Neural cell (in vitro differentiated cells): Measurements from ENCODE around the gene S100A12. TPM values are rescaled to one million over a fixed set of nuclear protein-coding genes. Genes with fewer than 3 reads are reported as not detected.

Experiments
- H2AFZ ChIP-seq: fragments of 200-600, 300-800 bp; sonication (generic), shearing (Covaris generic); 2 replicates; pipeline ENCODE4 v1.6.0; 2014; ENCODE audit warnings: low read depth, mild to moderate bottlenecking, antibody characterized with exemption, low read length, moderate library complexity
- H3F3A ChIP-seq: fragments of 200-600 bp; shearing (Covaris generic); 2 replicates; pipeline ENCODE4 v1.6.1; 2016; ENCODE audit warnings: mild to moderate bottlenecking, moderate library complexity, mixed read lengths, antibody characterized with exemption, low read length; ENCODE audit not compliant: insufficient read depth, poor library complexity, severe bottlenecking
- H3K27ac ChIP-seq: fragments of 200-600, 300-800 bp; sonication (generic), shearing (Covaris generic); 2 replicates; pipeline ENCODE4 v1.5.1; 2014; ENCODE audit warnings: mild to moderate bottlenecking, low read length, moderate library complexity
- H3K27me3 ChIP-seq: fragments of 300-800, 200-600 bp; sonication (generic), shearing (Covaris generic); 2 replicates; pipeline ENCODE4 v1.6.0; 2014; ENCODE audit warnings: mild to moderate bottlenecking, low read depth, low read length, moderate library complexity; ENCODE audit not compliant: insufficient read depth
- H3K36me3 ChIP-seq: fragments of 300-800, 200-600 bp; sonication (generic), shearing (Covaris generic); 2 replicates; pipeline ENCODE4 v1.5.1; 2014; ENCODE audit warnings: mild to moderate bottlenecking, antibody characterized with exemption, low read length, moderate library complexity; ENCODE audit not compliant: insufficient read depth
- H3K4me2 ChIP-seq: fragments of 300-800, 200-600 bp; sonication (generic), shearing (Covaris generic); 2 replicates; pipeline ENCODE4 v1.6.0; 2014; ENCODE audit warnings: mild to moderate bottlenecking, low read length
- H3K4me3 ChIP-seq: fragments of 300-800, 200-600 bp; sonication (generic), shearing (Covaris generic); 2 replicates; pipeline ENCODE4 v1.5.1; 2014; ENCODE audit warnings: mild to moderate bottlenecking, low read length, moderate library complexity
- H3K79me2 ChIP-seq: fragments of 200-600 bp; shearing (Covaris generic); replicated peaks from 2 replicates; pipeline ENCODE4 v1.6.0; 2014; ENCODE audit warnings: mild to moderate bottlenecking, low read length, moderate library complexity; ENCODE audit not compliant: insufficient read depth
- H3K9ac ChIP-seq: fragments of 300-800, 200-600 bp; sonication (generic), shearing (Covaris generic); 2 replicates; pipeline ENCODE4 v1.6.1; 2016; ENCODE audit warnings: mild to moderate bottlenecking, low read length, mixed read lengths
- H3K9me2 ChIP-seq: fragments of 200-600 bp; shearing (Covaris generic); 2 replicates; pipeline ENCODE4 v1.6.1; 2016; ENCODE audit warnings: mild to moderate bottlenecking, low read length, mixed read lengths; ENCODE audit not compliant: insufficient read depth
- H3K9me3 ChIP-seq: fragments of 200-600, 300-800 bp; sonication (generic), shearing (Covaris generic); 2 replicates; pipeline ENCODE4 v1.6.1; 2016; ENCODE audit warnings: mild to moderate bottlenecking, mixed run types, low read length, moderate library complexity, mixed read lengths
- H4K20me1 ChIP-seq: fragments of 200-600 bp; shearing (Covaris generic); 2 replicates; pipeline ENCODE4 v1.6.1; 2016; ENCODE audit warnings: mild to moderate bottlenecking, mixed run types; ENCODE audit not compliant: insufficient read depth
- CTCF ChIP-seq: fragments of 450-650 bp; IDR thresholded peaks from 2 replicates; pipeline ENCODE4 v1.5.1; 2014; ENCODE audit warnings: antibody characterized with exemption, mild to moderate bottlenecking, moderate library complexity; ENCODE audit not compliant: poor library complexity, severe bottlenecking
- EP300 ChIP-seq: fragments of 450-650 bp; conservative IDR thresholded peaks from 2 replicates; pipeline ENCODE4 v1.6.1; 2014; ENCODE audit warnings: antibody characterized with exemption, mild to moderate bottlenecking, moderate library complexity; ENCODE audit not compliant: poor library complexity, severe bottlenecking
- EZH2 ChIP-seq: fragments of 200-600, 300-800 bp; shearing (Covaris generic), sonication (generic); IDR thresholded peaks from 2 replicates; pipeline ENCODE4 v1.6.1; 2014; ENCODE audit warnings: antibody characterized with exemption, low read length, borderline replicate concordance, mild to moderate bottlenecking; ENCODE audit not compliant: insufficient read depth, poor library complexity, severe bottlenecking
- MXI1 ChIP-seq: fragments of 450-650 bp; conservative IDR thresholded peaks from 2 replicates; pipeline ENCODE4 v1.6.1; 2014; ENCODE audit warnings: antibody characterized with exemption, mild to moderate bottlenecking; ENCODE audit not compliant: poor library complexity, severe bottlenecking
- POLR2AphosphoS5 ChIP-seq: IDR thresholded peaks from 2 replicates; pipeline ENCODE4 v1.6.1; 2012
- RAD21 ChIP-seq: fragments of 450-650 bp; conservative IDR thresholded peaks from 2 replicates; pipeline ENCODE4 v1.6.1; 2014; ENCODE audit warnings: antibody characterized with exemption, mild to moderate bottlenecking, moderate library complexity
- SMC3 ChIP-seq: fragments of 450-650 bp; conservative IDR thresholded peaks from 2 replicates; pipeline ENCODE4 v1.6.1; 2014; ENCODE audit warnings: antibody characterized with exemption, mild to moderate bottlenecking, moderate library complexity; ENCODE audit not compliant: poor library complexity
- TAF1 ChIP-seq: IDR thresholded peaks from 2 replicates; pipeline ENCODE4 v1.6.1; 2012; ENCODE audit warnings: low read depth
- polyA plus RNA-seq: library from polyadenylated mRNA; depleted of rRNA; stranded (reverse); fragments of >200 nt; gene quantifications from 2 replicates; pipeline ENCODE4 v1.2.3, GENCODE V29; 2014
- TF ChIP-seq, protein P1 (sequence below): IDR thresholded peaks from 2 replicates; pipeline ENCODE4 v1.6.1; 2012; ENCODE audit warnings: borderline replicate concordance

Gene S100A12
- polyA plus RNA-seq, 1 donor from 2014 or later = not detected

DNA sequence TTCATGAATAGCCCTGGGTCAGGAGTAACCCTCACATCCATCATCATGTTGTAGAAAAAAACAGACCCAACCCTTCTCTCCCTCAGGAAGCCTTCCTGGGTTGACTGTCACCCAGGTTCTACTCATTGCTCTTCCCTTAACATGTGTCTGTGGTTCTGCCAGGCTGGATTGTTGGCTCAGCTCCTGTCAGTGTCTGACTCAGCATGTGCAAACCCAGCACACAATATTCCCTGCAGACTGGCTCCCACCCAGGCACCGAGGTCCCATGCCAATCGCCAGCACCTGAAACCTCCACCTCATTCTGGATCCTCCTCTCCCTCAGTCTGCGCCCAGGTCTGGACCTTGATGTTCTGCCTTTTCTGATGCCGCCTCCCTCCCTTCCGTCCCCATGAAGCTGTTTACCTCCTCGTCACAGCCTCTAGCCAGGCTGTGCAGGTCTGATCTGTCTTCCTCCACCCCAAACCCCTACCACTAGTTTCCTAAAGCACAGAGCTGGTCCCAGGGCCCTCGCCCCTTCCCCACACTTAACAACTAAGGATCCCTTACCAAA is 19.8 kb upstream of the S100A12 start:
- no peaks in the 10 kb centered on the region for H3K27me3 ChIP-seq
- H3K4me3 ChIP-seq = no peak overlapping the region
- no peaks in the 10 kb centered on the region for H3K79me2 ChIP-seq
- no peaks in the 10 kb centered on the region for H3K9me2 ChIP-seq
- no peak overlapping the region for H3K4me2 ChIP-seq
- no peak overlapping the region for H3K27ac ChIP-seq
- no peak overlapping the region for H2AFZ ChIP-seq
- H4K20me1 ChIP-seq = no peaks in the 10 kb centered on the region
- H3K9me3 ChIP-seq = no peaks in the 10 kb centered on the region
- TF ChIP-seq MXI1 (no peak), POLR2AphosphoS5 (no peak), EZH2 (no peak), TAF1 (no peak), SMC3 (no peak), CTCF (no peak), RAD21 (no peak), EP300 (no peak)
- TF ChIP-seq, protein P1, sequence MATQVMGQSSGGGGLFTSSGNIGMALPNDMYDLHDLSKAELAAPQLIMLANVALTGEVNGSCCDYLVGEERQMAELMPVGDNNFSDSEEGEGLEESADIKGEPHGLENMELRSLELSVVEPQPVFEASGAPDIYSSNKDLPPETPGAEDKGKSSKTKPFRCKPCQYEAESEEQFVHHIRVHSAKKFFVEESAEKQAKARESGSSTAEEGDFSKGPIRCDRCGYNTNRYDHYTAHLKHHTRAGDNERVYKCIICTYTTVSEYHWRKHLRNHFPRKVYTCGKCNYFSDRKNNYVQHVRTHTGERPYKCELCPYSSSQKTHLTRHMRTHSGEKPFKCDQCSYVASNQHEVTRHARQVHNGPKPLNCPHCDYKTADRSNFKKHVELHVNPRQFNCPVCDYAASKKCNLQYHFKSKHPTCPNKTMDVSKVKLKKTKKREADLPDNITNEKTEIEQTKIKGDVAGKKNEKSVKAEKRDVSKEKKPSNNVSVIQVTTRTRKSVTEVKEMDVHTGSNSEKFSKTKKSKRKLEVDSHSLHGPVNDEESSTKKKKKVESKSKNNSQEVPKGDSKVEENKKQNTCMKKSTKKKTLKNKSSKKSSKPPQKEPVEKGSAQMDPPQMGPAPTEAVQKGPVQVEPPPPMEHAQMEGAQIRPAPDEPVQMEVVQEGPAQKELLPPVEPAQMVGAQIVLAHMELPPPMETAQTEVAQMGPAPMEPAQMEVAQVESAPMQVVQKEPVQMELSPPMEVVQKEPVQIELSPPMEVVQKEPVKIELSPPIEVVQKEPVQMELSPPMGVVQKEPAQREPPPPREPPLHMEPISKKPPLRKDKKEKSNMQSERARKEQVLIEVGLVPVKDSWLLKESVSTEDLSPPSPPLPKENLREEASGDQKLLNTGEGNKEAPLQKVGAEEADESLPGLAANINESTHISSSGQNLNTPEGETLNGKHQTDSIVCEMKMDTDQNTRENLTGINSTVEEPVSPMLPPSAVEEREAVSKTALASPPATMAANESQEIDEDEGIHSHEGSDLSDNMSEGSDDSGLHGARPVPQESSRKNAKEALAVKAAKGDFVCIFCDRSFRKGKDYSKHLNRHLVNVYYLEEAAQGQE = no peak
- H3F3A ChIP-seq = no peaks in the 10 kb centered on the region
- H3K9ac ChIP-seq = no peak overlapping the region
- H3K36me3 ChIP-seq = no peaks in the 10 kb centered on the region

- no peaks in the 10 kb centered on the region for H3F3A ChIP-seq
- H3K27ac ChIP-seq = no peak overlapping the region
- no peaks in the 10 kb centered on the region for H3K36me3 ChIP-seq
- H2AFZ ChIP-seq = no peak overlapping the region
- H3K9me2 ChIP-seq = no peaks in the 10 kb centered on the region
- no peak overlapping the region for H3K9ac ChIP-seq
- no peaks in the 10 kb centered on the region for H3K9me3 ChIP-seq
- H3K79me2 ChIP-seq = no peaks in the 10 kb centered on the region
- H3K4me3 ChIP-seq = no peak overlapping the region
- no peaks in the 10 kb centered on the region for H3K27me3 ChIP-seq
- no peaks in the 10 kb centered on the region for H4K20me1 ChIP-seq
- TF ChIP-seq RAD21 (no peak), SMC3 (no peak), EP300 (no peak), MXI1 (no peak), TAF1 (no peak), POLR2AphosphoS5 (no peak), EZH2 (no peak), CTCF (no peak)
- TF ChIP-seq, protein P1 = no peak
- H3K4me2 ChIP-seq = no peak overlapping the region
These were observed 19.0 kb upstream of the S100A12 start for GRCh38 chr1:153394391-153394790.
